ENCODE results near the gene SLC35F4. TPM values are rescaled to one million over a fixed set of nuclear protein-coding genes. Genes with fewer than 3 reads are reported as not detected.
"Not testable (repeated sequence)": the region's sequence is repeated elsewhere in the genome, so short reads cannot be mapped to it uniquely, and the experiment has no call there.

The SLC35F4 gene
- total and polyA plus RNA-seq, 5 experiments from 2014 or later, result not detected

DNA sequence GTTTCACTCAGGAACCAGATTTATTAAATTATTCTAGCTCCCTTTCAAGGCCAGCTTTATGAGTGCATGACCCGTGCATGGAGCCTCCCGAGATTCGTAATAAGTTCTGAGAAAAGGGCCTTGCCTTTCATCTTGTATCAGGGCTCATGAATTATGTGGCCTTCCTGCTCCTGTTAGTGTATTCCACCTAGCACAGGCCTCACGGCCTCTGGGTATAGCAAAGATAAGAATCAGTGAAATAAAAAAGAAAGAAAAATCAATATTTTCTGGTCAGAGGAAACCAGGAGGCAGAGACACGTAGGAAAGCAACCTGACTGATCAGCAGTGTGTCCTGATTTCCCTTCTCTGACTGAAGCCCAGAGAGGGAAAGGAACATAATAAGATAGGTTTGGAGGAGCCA lies 111.4 kb downstream of the SLC35F4 start:
- H3K27ac Mint-ChIP-seq, result no peak overlapping the region
- DNase-seq, result no peak
- POLR2A ChIA-PET, result no interaction called here
- H3K36me3 Mint-ChIP-seq, result no peaks in the 10 kb centered on the region
- no peak for ATAC-seq
- peaks cover 0 to 7% (median 0%) of the 10 kb centered on the region in 9 donors for H3K9me3 Mint-ChIP-seq
- no peaks in the 10 kb centered on the region for H3K4me1 Mint-ChIP-seq
- no peak overlapping the region for H3K4me3 Mint-ChIP-seq
- peaks cover 0 to 2% (median 0%) of the 10 kb centered on the region in 5 donors for H3K27me3 Mint-ChIP-seq

DNA sequence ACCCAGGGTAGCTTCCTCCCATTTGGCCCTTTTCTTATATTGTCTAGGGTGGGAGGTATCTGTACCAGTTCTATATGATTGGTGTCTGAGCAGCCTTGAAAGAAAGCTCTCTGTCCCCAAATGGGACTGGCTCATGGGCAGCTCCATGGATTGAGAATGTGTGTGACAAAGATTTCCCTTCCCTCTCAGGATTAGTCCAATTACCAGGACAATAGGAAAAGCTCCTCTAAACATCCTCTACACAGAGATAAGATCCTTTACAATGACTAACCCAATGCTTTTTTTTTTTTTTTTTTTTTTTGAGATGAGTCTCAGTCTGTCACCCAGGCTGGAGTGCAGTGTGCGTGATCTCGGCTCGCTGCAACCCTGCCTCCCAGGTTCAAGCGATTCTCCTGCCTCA lies 112.1 kb downstream of the SLC35F4 start:
- no peak overlapping the region for H3K4me3 Mint-ChIP-seq
- H3K27ac Mint-ChIP-seq, result no peak overlapping the region
- H3K36me3 Mint-ChIP-seq, result no peaks in the 10 kb centered on the region
- DNase-seq (no peak), ATAC-seq (no peak)
- no peaks in the 10 kb centered on the region for H3K4me1 Mint-ChIP-seq
- POLR2A ChIA-PET, result no interaction called here
- H3K27me3 Mint-ChIP-seq, result no peaks in the 10 kb centered on the region
- peaks cover 0 to 7% (median 0%) of the 10 kb centered on the region in 9 donors for H3K9me3 Mint-ChIP-seq

DNA sequence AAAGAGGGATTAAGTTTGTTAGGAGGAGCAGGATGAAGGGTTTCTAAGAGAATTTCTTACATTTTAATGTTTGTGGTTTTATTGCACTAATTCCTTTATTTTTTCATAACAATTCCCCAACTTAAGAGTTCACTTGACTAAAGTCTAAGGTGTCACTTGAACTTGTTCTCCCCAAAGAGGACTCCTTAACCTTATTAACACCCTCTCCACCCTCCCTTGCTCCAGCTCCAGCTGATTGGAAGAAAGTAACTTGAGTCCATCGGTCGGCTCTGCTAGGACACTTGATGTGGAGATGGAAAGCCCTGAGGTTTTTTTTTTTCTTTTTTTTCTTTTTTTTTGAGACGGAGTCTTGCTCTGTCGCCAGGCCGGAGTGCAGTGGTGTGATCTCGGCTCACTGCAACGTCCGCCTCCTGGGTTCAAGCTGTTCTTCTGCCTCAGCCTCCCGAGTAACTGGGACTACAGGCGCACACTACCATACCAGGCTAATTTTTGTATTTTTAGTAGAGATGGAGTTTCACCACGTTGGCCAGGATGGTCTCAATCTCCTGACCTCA lies 113.7 kb downstream of the SLC35F4 start:
- POLR2A ChIA-PET, H3K4me1 Mint-ChIP-seq, DNase-seq, ATAC-seq, H3K36me3 Mint-ChIP-seq, H3K27ac Mint-ChIP-seq, H3K9me3 Mint-ChIP-seq, H3K4me3 Mint-ChIP-seq, H3K27me3 Mint-ChIP-seq: not testable (repeated sequence)

DNA sequence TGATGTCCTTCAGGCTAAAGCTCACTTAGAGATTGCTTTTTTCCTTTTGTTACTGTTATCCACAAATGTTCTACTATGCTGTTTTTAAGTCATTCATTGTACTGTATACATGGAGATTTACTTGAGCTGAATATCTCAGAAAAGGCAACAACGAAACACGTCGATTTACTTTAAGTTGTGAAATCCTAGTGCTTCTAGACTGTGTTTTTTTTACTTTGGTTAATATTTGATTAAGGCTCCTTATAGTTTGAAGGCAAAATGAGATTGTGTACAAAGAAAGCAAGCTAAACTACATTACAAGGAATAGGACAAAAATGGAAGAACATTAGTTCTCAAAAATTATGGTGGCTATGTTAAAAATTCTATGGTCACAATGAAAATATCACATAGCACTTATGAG lies 114.5 kb downstream of the SLC35F4 start:
- Mint-ChIP-seq H3K4me1 (no peaks in the 10 kb centered on the region), H3K27me3 (no peaks in the 10 kb centered on the region), H3K9me3 (peaks cover 0 to 7% (median 0%) of the 10 kb centered on the region in 9 donors), H3K27ac (no peak overlapping the region), H3K36me3 (no peaks in the 10 kb centered on the region), H3K4me3 (no peak overlapping the region)
- DNase-seq (no peak), ATAC-seq (no peak)
- POLR2A ChIA-PET, result no interaction called here

DNA sequence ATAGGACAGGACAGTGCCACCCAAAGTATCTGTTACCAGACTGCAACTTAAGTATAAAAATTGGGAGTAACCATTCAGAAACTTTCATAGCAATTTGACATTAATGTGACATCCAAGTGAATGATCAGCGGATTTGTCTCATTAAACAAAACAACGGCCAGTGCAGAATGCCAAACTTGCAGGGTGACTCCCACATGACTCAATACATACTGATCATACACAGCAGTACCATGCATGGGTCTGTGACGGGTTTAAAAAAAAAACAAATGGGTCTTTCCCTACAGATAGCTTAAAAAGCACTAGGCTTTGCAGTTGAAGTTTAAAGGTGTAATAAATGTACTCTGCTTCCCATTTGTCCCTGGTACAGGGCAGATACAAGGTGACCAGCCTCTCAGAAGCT lies 116.6 kb downstream of the SLC35F4 start:
- Mint-ChIP-seq H3K27me3 (no peaks in the 10 kb centered on the region), H3K36me3 (no peaks in the 10 kb centered on the region), H3K27ac (no peak overlapping the region), H3K9me3 (peaks cover 0 to 7% (median 0%) of the 10 kb centered on the region in 9 donors), H3K4me3 (no peak overlapping the region), H3K4me1 (no peaks in the 10 kb centered on the region)
- DNase-seq (no peak), ATAC-seq (no peak)
- POLR2A ChIA-PET, result no interaction called here

DNA sequence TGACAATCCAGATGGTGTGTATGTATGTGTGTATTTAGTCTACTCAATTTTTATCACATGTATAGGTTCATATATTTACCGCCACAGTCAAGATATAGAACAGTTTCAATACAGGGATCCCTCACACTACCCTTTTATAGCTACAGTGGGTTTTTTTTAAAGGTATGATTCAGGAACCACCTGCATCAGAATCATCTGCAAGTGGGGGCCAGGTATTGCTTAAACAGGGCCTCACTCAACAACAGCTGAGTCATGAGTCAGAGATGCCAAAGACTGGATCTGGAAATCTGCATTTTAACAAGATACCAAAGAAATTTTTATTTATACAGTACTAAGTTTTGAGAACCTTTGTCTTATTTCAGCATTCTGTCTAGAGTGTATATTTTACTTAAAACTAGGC lies 117.6 kb downstream of the SLC35F4 start:
- ATAC-seq (no peak), DNase-seq (no peak)
- POLR2A ChIA-PET, result no interaction called here
- peaks cover 0 to under 1% (median 0%) of the 10 kb centered on the region in 5 donors for H3K27me3 Mint-ChIP-seq
- no peaks in the 10 kb centered on the region for H3K36me3 Mint-ChIP-seq
- H3K4me1 Mint-ChIP-seq, result no peaks in the 10 kb centered on the region
- H3K27ac Mint-ChIP-seq, result no peak overlapping the region
- H3K4me3 Mint-ChIP-seq, result no peak overlapping the region
- peaks cover 0 to 8% (median 0%) of the 10 kb centered on the region in 9 donors for H3K9me3 Mint-ChIP-seq

DNA sequence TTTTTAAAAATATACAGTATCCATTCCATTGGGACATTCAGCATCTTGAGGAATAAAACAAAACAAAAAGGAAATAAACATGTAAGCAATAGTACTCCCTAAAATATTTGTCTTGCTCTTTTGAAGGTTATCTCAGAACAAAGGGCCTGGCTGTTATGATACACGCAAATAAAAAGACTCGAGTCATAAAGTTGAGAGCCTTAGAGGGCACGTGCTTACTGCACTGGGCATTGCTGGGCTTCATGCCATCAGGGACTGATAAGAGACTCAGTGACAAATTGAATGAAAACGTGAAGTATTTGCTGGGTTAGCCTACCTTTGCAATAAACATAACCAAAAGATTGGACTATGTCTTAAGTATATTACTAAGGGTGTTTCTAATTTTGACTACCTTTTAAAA lies 118.9 kb downstream of the SLC35F4 start:
- H3K36me3 Mint-ChIP-seq, result no peaks in the 10 kb centered on the region
- ATAC-seq, result no peak

DNA sequence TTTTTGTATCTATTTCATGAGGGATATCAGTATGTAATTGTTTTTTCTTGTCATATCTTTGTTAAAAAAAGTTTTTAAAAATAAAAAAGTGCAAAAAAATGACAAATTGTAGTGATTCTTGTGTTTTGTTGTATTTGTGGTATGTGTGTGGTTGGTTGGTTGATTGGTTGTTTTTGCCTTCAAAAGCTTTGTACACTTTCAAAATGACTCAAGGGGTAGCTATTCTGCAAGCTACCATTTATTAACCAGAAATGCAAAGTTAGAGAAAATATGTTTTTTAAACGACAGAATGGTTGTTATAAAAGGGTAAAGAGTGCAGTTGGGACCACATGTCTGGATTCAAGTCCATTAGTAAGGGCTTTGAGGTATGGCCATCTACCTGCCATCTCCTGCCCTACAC lies 119.3 kb downstream of the SLC35F4 start:
- peaks cover 0 to 16% (median 5%) of the 10 kb centered on the region in 9 donors for H3K9me3 Mint-ChIP-seq
- no peak for DNase-seq
- no peak overlapping the region for H3K27ac Mint-ChIP-seq
- no peaks in the 10 kb centered on the region for H3K36me3 Mint-ChIP-seq
- no peak for ATAC-seq
- H3K4me1 Mint-ChIP-seq, result no peaks in the 10 kb centered on the region
- POLR2A ChIA-PET, result no interaction called here
- no peak overlapping the region for H3K4me3 Mint-ChIP-seq
- H3K27me3 Mint-ChIP-seq, result peaks cover 0 to 6% (median 0%) of the 10 kb centered on the region in 5 donors

More for the DNA sequence above, 118.9 kb downstream of the SLC35F4 start:
- POLR2A ChIA-PET, result no interaction called here
- H3K27me3 Mint-ChIP-seq, result peaks cover 0 to 6% (median 0%) of the 10 kb centered on the region in 5 donors
- no peak for DNase-seq
- peaks cover 0 to 13% (median 5%) of the 10 kb centered on the region in 9 donors for H3K9me3 Mint-ChIP-seq
- no peak overlapping the region for H3K4me3 Mint-ChIP-seq
- H3K4me1 Mint-ChIP-seq, result no peaks in the 10 kb centered on the region
- no peak overlapping the region for H3K27ac Mint-ChIP-seq

DNA sequence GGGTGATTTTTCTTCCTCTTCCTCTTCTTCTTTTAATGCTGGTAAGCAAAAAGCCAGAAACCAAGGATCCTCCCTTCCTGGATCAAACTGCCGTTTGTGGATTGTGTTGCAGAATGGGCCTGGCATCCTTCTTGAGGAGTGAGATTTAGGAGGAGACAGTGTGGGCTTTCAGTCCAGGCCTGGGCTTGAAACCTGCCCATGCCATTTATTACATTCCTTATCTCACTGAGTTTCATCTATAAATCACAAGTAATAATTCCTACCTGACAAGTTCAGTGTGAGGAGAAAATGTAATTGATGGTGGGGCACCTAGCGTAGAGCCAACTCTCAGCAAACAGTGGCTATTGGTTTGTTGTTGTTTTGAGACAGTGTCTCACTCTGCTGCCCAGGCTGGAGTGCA lies 126.4 kb downstream of the SLC35F4 start:
- H3K4me3 Mint-ChIP-seq, result no peak overlapping the region
- no peak for ATAC-seq
- peaks cover 0 to 10% (median 2%) of the 10 kb centered on the region in 5 donors for H3K27me3 Mint-ChIP-seq
- no peaks in the 10 kb centered on the region for H3K36me3 Mint-ChIP-seq
- POLR2A ChIA-PET, result no interaction called here
- no peaks in the 10 kb centered on the region for H3K4me1 Mint-ChIP-seq
- DNase-seq, result no peak
- no peak overlapping the region for H3K27ac Mint-ChIP-seq
- peaks cover 0 to 24% (median 7%) of the 10 kb centered on the region in 9 donors for H3K9me3 Mint-ChIP-seq

DNA sequence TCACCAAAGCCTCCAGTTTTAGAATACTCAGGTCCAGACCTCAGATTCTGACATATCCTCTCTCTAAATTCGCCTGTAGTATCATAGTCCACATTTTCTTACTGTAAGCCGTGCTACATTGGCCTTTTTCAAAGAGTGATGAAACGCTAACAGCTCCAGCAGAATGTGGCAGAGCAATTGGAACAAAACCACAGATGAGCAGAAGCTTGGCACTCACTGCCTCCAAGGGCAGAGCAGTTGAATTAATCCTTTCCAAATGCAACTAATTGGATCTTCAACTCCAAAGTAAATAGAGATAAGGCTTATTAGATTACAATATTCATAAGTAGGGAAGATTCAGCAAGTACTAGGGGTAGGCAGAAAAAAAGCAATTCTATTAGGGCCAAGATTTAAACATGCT lies 128.3 kb downstream of the SLC35F4 start:
- no peak for DNase-seq
- no peak for ATAC-seq
- peaks cover 0 to 18% (median 2%) of the 10 kb centered on the region in 9 donors for H3K9me3 Mint-ChIP-seq
- H3K4me1 Mint-ChIP-seq, result no peaks in the 10 kb centered on the region
- H3K27ac Mint-ChIP-seq, result no peak overlapping the region
- H3K27me3 Mint-ChIP-seq, result peaks cover 0 to 6% (median 2%) of the 10 kb centered on the region in 5 donors
- POLR2A ChIA-PET, result no interaction called here
- H3K36me3 Mint-ChIP-seq, result no peaks in the 10 kb centered on the region
- H3K4me3 Mint-ChIP-seq, result no peak overlapping the region

DNA sequence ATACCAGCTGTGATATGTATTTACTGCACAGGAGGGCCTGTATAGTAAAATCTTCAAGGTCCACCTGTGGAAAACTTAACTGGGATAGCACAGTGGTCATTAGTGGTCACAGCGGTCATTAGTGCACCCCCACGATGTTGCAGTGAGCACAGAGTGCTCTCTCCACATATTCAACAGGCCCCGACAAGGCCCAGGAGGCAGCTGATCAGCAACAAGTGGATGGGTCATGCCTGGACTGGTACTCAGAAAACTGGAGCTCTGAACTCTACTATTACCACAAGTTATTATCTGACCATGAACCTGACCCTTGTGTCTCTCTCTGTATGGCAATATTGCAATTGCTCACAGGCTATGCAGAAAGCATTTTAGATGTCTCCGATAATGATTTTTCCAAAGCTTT lies 129.5 kb downstream of the SLC35F4 start:
- H3K27me3 Mint-ChIP-seq, result peaks cover 0 to 6% (median 2%) of the 10 kb centered on the region in 5 donors
- ATAC-seq, result no peak
- H3K9me3 Mint-ChIP-seq, result peaks cover 0 to 6% (median 0%) of the 10 kb centered on the region in 9 donors
- H3K27ac Mint-ChIP-seq, result no peak overlapping the region
- no peaks in the 10 kb centered on the region for H3K4me1 Mint-ChIP-seq
- H3K4me3 Mint-ChIP-seq, result no peak overlapping the region
- H3K36me3 Mint-ChIP-seq, result no peaks in the 10 kb centered on the region
- DNase-seq, result no peak
- POLR2A ChIA-PET, result no interaction called here

DNA sequence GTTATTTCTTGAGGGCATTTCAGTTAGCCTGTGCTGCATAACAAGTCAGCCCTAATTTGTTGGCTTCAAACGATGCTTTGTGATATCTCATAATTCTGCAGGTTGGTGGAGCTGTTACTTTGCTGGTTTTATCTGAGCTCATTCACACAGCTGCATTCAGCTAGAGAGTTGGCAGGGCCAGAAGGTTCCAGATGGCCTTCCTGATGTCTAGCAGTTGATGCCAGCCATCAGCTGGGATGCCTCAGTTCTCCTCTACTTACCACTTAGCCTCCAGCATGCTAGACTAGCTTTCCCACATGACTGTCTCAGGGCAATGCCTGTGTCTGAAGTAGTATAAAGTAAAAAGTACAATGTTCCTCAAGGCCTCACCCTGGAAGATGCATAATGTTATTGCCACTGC lies 130.6 kb downstream of the SLC35F4 start:
- H3K9me3 Mint-ChIP-seq, result no peaks in the 10 kb centered on the region
- no peak for ATAC-seq

DNA sequence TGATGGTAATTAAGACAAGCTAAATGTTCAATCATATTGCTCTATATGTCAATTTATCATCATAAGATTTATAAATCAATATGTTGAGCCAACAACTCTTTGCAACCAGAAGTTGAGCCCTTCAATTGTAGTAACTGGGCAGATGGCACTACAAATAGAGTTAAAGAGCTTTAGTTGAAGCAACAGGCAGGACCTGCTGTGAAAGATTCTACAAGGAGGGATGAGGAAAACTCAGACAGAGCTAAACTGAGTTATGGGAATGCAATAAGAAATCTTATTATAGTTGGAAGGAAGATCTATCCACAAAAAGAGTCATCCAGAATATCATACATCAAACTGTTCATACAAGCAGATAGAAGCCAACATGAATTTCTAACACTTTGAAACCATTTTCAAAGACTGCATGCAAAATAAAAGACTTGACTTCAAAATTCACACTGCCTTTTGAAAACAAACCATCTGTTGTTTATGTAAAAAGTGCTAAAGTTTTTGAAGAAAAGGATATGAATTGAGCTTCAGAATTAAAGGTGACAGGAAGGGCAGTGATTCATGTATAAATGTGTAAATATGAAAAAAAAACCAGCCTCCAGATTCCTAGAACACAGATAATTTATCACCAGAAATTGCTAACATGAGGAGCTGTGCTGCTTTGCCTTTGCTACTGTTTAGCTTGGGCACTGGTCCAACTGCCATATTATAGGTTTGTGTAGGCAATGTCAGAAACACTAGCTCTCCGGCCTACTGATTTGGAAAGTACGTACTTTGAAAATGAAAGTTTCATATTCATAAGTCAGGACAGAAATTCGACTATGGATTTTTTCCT lies 133.2 kb downstream of the SLC35F4 start:
- POLR2A ChIA-PET, result no interaction called here
- H3K4me1 Mint-ChIP-seq, result no peaks in the 10 kb centered on the region

More for the DNA sequence above, 130.6 kb downstream of the SLC35F4 start:
- Mint-ChIP-seq H3K27ac (no peak overlapping the region), H3K36me3 (no peaks in the 10 kb centered on the region), H3K4me1 (no peaks in the 10 kb centered on the region), H3K27me3 (peaks cover 0 to 5% (median under 1%) of the 10 kb centered on the region in 5 donors), H3K4me3 (no peak overlapping the region)
- POLR2A ChIA-PET, result no interaction called here
- DNase-seq, result no peak

More for the DNA sequence above, 133.2 kb downstream of the SLC35F4 start:
- Mint-ChIP-seq H3K27ac (no peak overlapping the region), H3K9me3 (peaks cover 0 to 11% (median 1%) of the 10 kb centered on the region in 9 donors), H3K36me3 (no peaks in the 10 kb centered on the region), H3K27me3 (peaks cover 3 to 12% (median 5%) of the 10 kb centered on the region in 5 donors), H3K4me3 (no peak overlapping the region)
- ATAC-seq (no peak), DNase-seq (no peak)
